Measurements from ENCODE around the gene TCF15.

The TCF15 gene

GRCh38 chr20:602111-602970, 7.8 kb downstream of the TCF15 start:
- Histone ChIP-seq H3K9me2 (ENCODE audit: low read depth, low read length) (no peaks in the 10 kb centered on the region), H3K79me2 (ENCODE audit: insufficient read depth, low read length) (no peaks in the 10 kb centered on the region), H3K27me3 (ENCODE audit: insufficient read depth, low read length) (no peaks in the 10 kb centered on the region; the same call in 1 of the 2 replicates), H3K27ac (ENCODE audit: low read depth, low read length, poor library complexity, severe bottlenecking) (no peak overlapping the region), H3K9ac (ENCODE audit: low read length) (no peak overlapping the region), H3K4me2 (ENCODE audit: low read length) (no peak overlapping the region), H4K20me1 (ENCODE audit: insufficient read depth, low read length) (no peaks in the 10 kb centered on the region), H3K4me3 (ENCODE audit: low read depth, low read length, poor library complexity, severe bottlenecking) (no peak overlapping the region), H3K9me3 (ENCODE audit: low read length) (no peaks in the 10 kb centered on the region), H2AFZ (ENCODE audit: low read length) (no peak overlapping the region), H3K4me1 (ENCODE audit: insufficient read depth, low read length, severe bottlenecking) (no peaks in the 10 kb centered on the region), H3F3A (ENCODE audit: insufficient read depth, low read length) (no peaks in the 10 kb centered on the region), H3K36me3 (ENCODE audit: insufficient read depth, low read length) (no peaks in the 10 kb centered on the region)
- TF ChIP-seq EZH2 (IDR thresholded peaks at IDR 0.05; ENCODE audit: borderline replicate concordance, low read length), result no peak
- TF ChIP-seq, protein P1, sequence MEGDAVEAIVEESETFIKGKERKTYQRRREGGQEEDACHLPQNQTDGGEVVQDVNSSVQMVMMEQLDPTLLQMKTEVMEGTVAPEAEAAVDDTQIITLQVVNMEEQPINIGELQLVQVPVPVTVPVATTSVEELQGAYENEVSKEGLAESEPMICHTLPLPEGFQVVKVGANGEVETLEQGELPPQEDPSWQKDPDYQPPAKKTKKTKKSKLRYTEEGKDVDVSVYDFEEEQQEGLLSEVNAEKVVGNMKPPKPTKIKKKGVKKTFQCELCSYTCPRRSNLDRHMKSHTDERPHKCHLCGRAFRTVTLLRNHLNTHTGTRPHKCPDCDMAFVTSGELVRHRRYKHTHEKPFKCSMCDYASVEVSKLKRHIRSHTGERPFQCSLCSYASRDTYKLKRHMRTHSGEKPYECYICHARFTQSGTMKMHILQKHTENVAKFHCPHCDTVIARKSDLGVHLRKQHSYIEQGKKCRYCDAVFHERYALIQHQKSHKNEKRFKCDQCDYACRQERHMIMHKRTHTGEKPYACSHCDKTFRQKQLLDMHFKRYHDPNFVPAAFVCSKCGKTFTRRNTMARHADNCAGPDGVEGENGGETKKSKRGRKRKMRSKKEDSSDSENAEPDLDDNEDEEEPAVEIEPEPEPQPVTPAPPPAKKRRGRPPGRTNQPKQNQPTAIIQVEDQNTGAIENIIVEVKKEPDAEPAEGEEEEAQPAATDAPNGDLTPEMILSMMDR (IDR thresholded peaks at IDR 0.05; ENCODE audit: low read length), result no peak

DNA sequence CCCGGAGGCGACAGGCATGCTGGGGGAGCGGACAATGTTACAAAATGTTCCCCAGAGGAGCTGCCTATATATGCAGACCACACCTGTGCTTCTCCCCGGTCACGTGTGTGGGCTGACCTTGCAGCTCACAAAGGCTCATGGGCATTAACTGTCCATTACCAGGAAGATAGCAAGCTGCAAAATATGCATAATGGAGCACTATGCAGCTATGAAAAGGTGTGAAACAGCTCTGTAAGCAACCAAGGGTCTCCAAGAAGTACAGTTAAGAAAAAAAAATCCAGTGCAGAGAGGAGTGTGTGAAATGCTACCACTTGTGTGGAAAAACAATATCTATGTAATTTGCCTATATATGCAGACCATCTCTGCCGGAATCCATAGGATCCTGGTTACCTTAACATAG, 9.4 kb downstream of the TCF15 start:
- no peak overlapping the region for H3K9ac ChIP-seq (ENCODE audit: low read length)
- no peaks in the 10 kb centered on the region for H3K79me2 ChIP-seq (ENCODE audit: insufficient read depth, low read length)

GRCh38 chr20:600141-600540, 10.0 kb downstream of the TCF15 start:
- H3K79me2 ChIP-seq (ENCODE audit: insufficient read depth, low read length), result no peaks in the 10 kb centered on the region
- no peak overlapping the region for H3K4me2 ChIP-seq (ENCODE audit: low read length)
- no peaks in the 10 kb centered on the region for H3K4me1 ChIP-seq (ENCODE audit: insufficient read depth, low read length, severe bottlenecking)
- no peaks in the 10 kb centered on the region; the same call in 1 of the 2 replicates for H3K27me3 ChIP-seq (ENCODE audit: insufficient read depth, low read length)
- H3F3A ChIP-seq (ENCODE audit: insufficient read depth, low read length), result no peaks in the 10 kb centered on the region
- H3K4me3 ChIP-seq (ENCODE audit: low read depth, low read length, poor library complexity, severe bottlenecking), result no peak overlapping the region
- H3K9me2 ChIP-seq (ENCODE audit: low read depth, low read length), result no peaks in the 10 kb centered on the region
- no peak overlapping the region for H3K27ac ChIP-seq (ENCODE audit: low read depth, low read length, poor library complexity, severe bottlenecking)
- no peaks in the 10 kb centered on the region for H3K9me3 ChIP-seq (ENCODE audit: low read length)
- H2AFZ ChIP-seq (ENCODE audit: low read length), result no peak overlapping the region
- TF ChIP-seq, protein P1 (IDR thresholded peaks at IDR 0.05; ENCODE audit: low read length), result no peak
- no peak for TF ChIP-seq EZH2 (IDR thresholded peaks at IDR 0.05; ENCODE audit: borderline replicate concordance, low read length)
- no peak overlapping the region for H3K9ac ChIP-seq (ENCODE audit: low read length)
- H4K20me1 ChIP-seq (ENCODE audit: insufficient read depth, low read length), result no peaks in the 10 kb centered on the region
- no peaks in the 10 kb centered on the region for H3K36me3 ChIP-seq (ENCODE audit: insufficient read depth, low read length)

More for the DNA sequence above, 9.4 kb downstream of the TCF15 start:
- Histone ChIP-seq H3K9me3 (ENCODE audit: low read length) (no peaks in the 10 kb centered on the region), H3K27ac (ENCODE audit: low read depth, low read length, poor library complexity, severe bottlenecking) (no peak overlapping the region), H3K36me3 (ENCODE audit: insufficient read depth, low read length) (no peaks in the 10 kb centered on the region), H3K4me2 (ENCODE audit: low read length) (no peak overlapping the region), H4K20me1 (ENCODE audit: insufficient read depth, low read length) (no peaks in the 10 kb centered on the region), H3K4me1 (ENCODE audit: insufficient read depth, low read length, severe bottlenecking) (no peaks in the 10 kb centered on the region), H2AFZ (ENCODE audit: low read length) (no peak overlapping the region), H3F3A (ENCODE audit: insufficient read depth, low read length) (no peaks in the 10 kb centered on the region), H3K27me3 (ENCODE audit: insufficient read depth, low read length) (no peaks in the 10 kb centered on the region; the same call in 1 of the 2 replicates), H3K9me2 (ENCODE audit: low read depth, low read length) (no peaks in the 10 kb centered on the region), H3K4me3 (ENCODE audit: low read depth, low read length, poor library complexity, severe bottlenecking) (no peak overlapping the region)
- TF ChIP-seq, protein P1 (IDR thresholded peaks at IDR 0.05; ENCODE audit: low read length), result no peak
- TF ChIP-seq EZH2 (IDR thresholded peaks at IDR 0.05; ENCODE audit: borderline replicate concordance, low read length), result no peak

Data from OCI-LY1 (cell line).